GM12878 (cell line): ENCODE data around the gene ZNF213. TPM values are rescaled to one million over a fixed set of nuclear protein-coding genes. Genes with fewer than 3 reads are reported as not detected.

ENCODE experiments used
- CBX5 ChIP-seq: sonication (generic); IDR thresholded peaks from 2 replicates; pipeline ENCODE4 v1.6.1; 2016; ENCODE audit warnings: low read depth, moderate library complexity, mild to moderate bottlenecking, inconsistent platforms
- FOXK2 ChIP-seq: fragments of 450-650 bp; IDR thresholded peaks from 2 replicates; pipeline ENCODE4 v1.6.1; 2017; ENCODE audit warnings: mild to moderate bottlenecking, moderate library complexity
- MXI1 ChIP-seq: fragments of 150-350 bp; IDR thresholded peaks from 2 replicates; pipeline ENCODE4 v1.6.1; 2011; ENCODE audit warnings: low read depth, mild to moderate bottlenecking, inconsistent platforms, low read length, improper control_type of control experiment
- MYC ChIP-seq: IDR thresholded peaks from 2 replicates; pipeline ENCODE4 v1.6.1; 2011; ENCODE audit warnings: mild to moderate bottlenecking, low read length, moderate library complexity, inconsistent platforms; ENCODE audit not compliant: insufficient read depth, insufficient replicate concordance, insufficient read length, severe bottlenecking
- NFYA ChIP-seq: IDR thresholded peaks from 2 replicates; pipeline ENCODE4 v1.6.1; 2011; ENCODE audit warnings: low read depth, mild to moderate bottlenecking, low read length, improper control_type of control experiment, borderline replicate concordance
- RCOR1 ChIP-seq: conservative IDR thresholded peaks from 2 replicates; pipeline ENCODE4 v1.6.1; 2012; ENCODE audit warnings: low read depth, low read length, improper control_type of control experiment
- RELA ChIP-seq: fragments of 450-650 bp; IDR thresholded peaks from 2 replicates; pipeline ENCODE4 v1.8.0; 2014; ENCODE audit warnings: borderline replicate concordance; ENCODE audit not compliant: partially characterized antibody
- STAT3 ChIP-seq: IDR thresholded peaks from 2 replicates; pipeline ENCODE4 v1.6.1; 2011; ENCODE audit warnings: low read depth, low read length, improper control_type of control experiment
- ZBTB11 ChIP-seq: fragments of 450-650 bp; formaldehyde crosslinking; IDR thresholded peaks from 2 replicates; pipeline ENCODE4 v1.5.0; 2022; ENCODE audit warnings: mild to moderate bottlenecking, missing genetic modification characterization
- ZBTB40 ChIP-seq: fragments of 450-650 bp; IDR thresholded peaks from 2 replicates; pipeline ENCODE4 v1.6.1; 2016; ENCODE audit warnings: mild to moderate bottlenecking, moderate library complexity, borderline replicate concordance
- ZNF592 ChIP-seq: fragments of 450-650 bp; IDR thresholded peaks from 2 replicates; pipeline ENCODE4 v1.6.1; 2017; ENCODE audit warnings: mild to moderate bottlenecking, moderate library complexity
- ZNF687 ChIP-seq: fragments of 450-650 bp; IDR thresholded peaks from 2 replicates; pipeline ENCODE4 v1.6.1; 2017; ENCODE audit warnings: mild to moderate bottlenecking, moderate library complexity
- polyA plus RNA-seq, 11 experiments: library from polyadenylated mRNA; depleted of rRNA in 4 of 11; unstranded in 6 of 11; stranded (reverse) in 5 of 11; fragments of >200 nt; fragmentation: Nextera tagmentation in 4 of 11; fragmentation: Illumina TruSeq in 1 of 11; extraction: Ambion mirVana in 4 of 11; extraction: Trizol in 1 of 11; gene quantifications; 1 replicate in 1 of 11; 2 replicates in 10 of 11; pipeline versions ENCODE4 v1.2.1 to v1.2.3, GENCODE V29; 2011 to 2016; ENCODE audit warnings: inconsistent platforms in 2 of 11, missing spikeins in 2 of 11, low read depth in 1 of 11
- total RNA-seq, 4 experiments: library from RNA; depleted of rRNA in 3 of 4; stranded (reverse); fragments of >200 nt in 3 of 4; fragmentation: Illumina TruSeq in 1 of 4; extraction: Trizol in 1 of 4; gene quantifications; 2 replicates each; pipeline versions ENCODE4 v1.2.1 to v1.2.3, GENCODE V29; 2013 to 2021

The ZNF213 gene
- total and polyA plus RNA-seq, 10 of the 15 experiments (the other 5 are each of a cell fraction or from before 2014, with no cell fraction given) = 0.53 to 9.4 (median 1.1) TPM

GRCh38 chr16:3158510-3159314, 23.9 kb downstream of the ZNF213 start (continued):
- peak; percentile 52 for TF ChIP-seq ZBTB40
- TF ChIP-seq RELA = peak; percentile 6
- TF ChIP-seq NFYA = no peak
- no peak for TF ChIP-seq ZNF687
- TF ChIP-seq RCOR1 = no peak
- TF ChIP-seq STAT3 = no peak
- TF ChIP-seq ZBTB11 = no peak
- TF ChIP-seq ZNF592 = no peak
- TF ChIP-seq CBX5 = no peak
- TF ChIP-seq MYC = no peak
- no peak for TF ChIP-seq FOXK2
- TF ChIP-seq MXI1 = 0 out of 2 replicates have a peak, but pooled peaks have one; percentile 24
